Measurements from ENCODE around the gene SHOC2.

GRCh38 chr10:110885932-110886674, 33.3 kb upstream of the SHOC2 start:
- TF ChIP-seq SP1 (IDR thresholded peaks at IDR 0.05): no peak
- no peak for TF ChIP-seq BHLHE40 (IDR thresholded peaks at IDR 0.05; ENCODE audit: borderline replicate concordance)
- TF ChIP-seq FOXA1 (IDR thresholded peaks at IDR 0.05): no peak
- TF ChIP-seq PKNOX1 (IDR thresholded peaks at IDR 0.05): no peak
- TF ChIP-seq FOXK2 (IDR thresholded peaks at IDR 0.05): no peak
- no peak for TF ChIP-seq L3MBTL2 (conservative IDR thresholded peaks at IDR 0.05)
- no peak for TF ChIP-seq SUZ12 (IDR thresholded peaks at IDR 0.05)
- TF ChIP-seq NFRKB (IDR thresholded peaks at IDR 0.05): no peak
- TF ChIP-seq HDGF (IDR thresholded peaks at IDR 0.05; ENCODE audit: borderline replicate concordance): no peak
- no peak for TF ChIP-seq LEF1 (IDR thresholded peaks at IDR 0.05; ENCODE audit: borderline replicate concordance)
- no peak for TF ChIP-seq ZNF384 (IDR thresholded peaks at IDR 0.05)
